ENCODE data around the gene AMIGO3.

GRCh38 chr3:49711489-49711888 is 8.0 kb downstream of the AMIGO3 start:
- TF ChIP-seq CTCF (IDR thresholded peaks at IDR 0.05) (no peak), EP300 (IDR thresholded peaks at IDR 0.05) (no peak)
